NCI-H2107 treated with DMSO at 0.1 percent for 48 hours (cell line): ENCODE measurements around the gene CYP46A1.
"Not testable (repeated sequence)": the region's sequence is repeated elsewhere in the genome, so short reads cannot be mapped to it uniquely, and the experiment has no call there.

Experiments used
- DNase-seq: peaks from one replicate; lab custom pipeline; 2025; ENCODE audit not compliant: unreplicated experiment; lab: John Stamatoyannopoulos, UW

CYP46A1 gene

DNA sequence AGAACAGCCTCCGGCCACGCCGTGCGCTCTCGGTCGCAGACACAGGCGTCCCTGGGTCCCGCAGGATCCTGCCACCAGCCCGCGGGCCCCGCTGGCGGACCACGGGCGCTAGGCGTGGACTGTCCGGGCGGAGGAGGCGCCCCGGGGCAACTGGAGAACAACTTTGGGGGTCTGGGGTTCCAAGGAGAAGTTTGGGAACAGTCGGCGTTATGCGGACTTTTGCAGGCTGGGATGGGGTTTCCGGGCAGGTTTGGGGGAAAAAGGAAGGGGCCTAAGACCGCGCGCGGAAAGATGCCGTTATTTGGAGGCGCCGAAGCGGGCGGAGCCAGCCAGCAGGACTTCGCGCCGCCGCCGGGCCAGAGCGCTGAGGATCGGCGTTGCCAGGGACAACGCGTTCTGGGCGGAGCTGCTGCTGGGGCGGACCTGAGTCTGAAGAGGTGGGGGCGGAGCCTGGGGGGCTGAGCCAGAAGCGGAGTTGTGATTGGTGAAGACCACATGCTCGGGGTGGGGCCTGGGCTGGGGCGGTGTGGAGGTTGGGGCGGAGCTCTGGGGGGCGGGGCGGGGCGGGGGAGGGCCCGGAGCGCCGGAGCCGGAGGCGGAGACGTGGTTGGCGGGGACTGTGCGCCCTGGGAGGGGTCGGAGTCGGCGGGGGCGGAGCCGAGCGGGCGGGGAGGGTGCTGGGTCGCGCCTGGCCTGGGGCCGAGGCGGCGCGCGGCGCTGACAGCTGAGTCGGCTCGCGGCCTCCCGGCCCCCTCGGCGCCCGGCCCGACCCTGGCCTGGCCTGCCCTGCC is at the start of gene CYP46A1:
Gene CYP46A1 (plus strand): TSS at position 680 of the 791 bp plus-strand sequence. CDS start 120 bp downstream, outside the sequence.
- peak; percentile 98 for DNase-seq

DNA sequence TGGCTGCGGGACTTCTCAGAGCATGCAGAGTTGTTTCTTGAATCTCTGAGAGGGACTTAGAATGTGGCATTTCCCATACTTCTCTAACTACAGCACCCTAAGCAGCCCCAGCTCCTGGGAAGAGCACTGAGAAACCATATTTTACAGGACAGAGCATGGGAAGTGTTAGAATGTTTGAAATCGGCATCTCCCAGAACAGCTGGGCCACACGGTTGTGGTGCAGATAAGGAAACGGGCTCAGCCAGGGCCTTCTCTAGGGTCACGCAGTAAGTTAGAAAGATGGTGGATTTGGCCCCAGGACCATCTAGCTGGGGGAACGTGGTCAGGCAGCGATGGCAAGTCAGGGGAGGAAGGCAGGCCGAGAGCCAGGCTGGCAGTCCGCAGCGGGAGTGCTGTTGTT is 49.7 kb upstream of the CYP46A1 start:
- no peak for DNase-seq

DNA sequence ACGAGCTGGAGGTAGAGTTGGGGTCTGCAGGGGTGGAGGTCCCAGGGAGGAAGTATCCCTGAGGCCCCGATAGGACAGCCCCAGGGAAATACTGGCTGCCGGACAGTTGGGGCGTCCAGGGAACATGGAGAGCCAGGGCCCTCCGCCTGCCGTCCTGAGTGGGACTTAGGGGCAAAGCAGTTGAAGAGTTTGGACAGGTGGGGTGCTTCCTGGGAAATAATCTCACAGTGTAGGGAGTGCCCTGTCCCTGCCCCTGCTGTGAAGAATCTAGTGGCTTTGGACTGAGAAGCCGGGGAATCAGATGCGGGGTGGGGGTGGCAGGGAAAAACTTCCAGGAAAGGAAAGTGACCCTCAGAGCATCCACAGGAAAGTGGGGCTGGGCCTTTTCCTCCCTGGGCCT is 49.0 kb upstream of the CYP46A1 start:
- DNase-seq: no peak

DNA sequence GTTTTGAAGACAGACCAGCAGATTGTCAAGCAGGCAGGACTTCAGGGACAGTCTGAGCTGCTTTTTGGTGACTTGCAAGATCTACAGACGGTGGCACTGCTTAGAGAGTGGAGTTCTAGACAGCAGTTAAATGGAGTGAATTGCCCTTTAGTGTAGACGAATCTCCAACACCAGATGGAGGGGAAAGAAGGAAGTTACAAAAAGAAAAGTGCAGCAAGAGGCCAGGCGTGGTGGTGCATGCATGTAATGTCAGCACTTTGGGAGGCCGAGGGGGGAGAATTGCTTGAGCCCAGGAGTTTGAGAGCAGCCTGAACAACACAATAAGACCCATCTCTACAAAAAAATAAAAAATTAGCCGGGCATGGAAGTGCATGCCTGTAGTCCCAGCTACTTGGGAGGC is 47.6 kb upstream of the CYP46A1 start:
- DNase-seq: no peak

DNA sequence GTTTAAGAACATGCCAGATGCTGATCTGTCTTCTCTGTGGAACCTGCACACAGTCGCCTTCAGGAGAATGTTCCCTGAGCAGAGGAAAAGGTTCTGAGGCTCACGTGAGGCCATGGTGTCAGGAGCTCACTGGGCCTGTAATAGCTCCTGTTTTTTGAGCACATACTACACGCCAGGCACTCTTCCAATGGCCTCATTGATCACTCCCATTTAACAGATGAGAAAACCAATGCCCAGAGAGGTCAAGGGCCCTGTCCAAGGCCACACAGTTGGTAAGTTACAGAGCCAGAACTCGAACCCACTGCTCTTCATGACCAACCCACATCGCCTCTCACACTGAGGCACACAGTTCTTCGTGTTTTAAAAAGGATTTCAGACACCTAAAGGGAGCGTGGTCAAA is 46.5 kb upstream of the CYP46A1 start:
- no peak for DNase-seq

DNA sequence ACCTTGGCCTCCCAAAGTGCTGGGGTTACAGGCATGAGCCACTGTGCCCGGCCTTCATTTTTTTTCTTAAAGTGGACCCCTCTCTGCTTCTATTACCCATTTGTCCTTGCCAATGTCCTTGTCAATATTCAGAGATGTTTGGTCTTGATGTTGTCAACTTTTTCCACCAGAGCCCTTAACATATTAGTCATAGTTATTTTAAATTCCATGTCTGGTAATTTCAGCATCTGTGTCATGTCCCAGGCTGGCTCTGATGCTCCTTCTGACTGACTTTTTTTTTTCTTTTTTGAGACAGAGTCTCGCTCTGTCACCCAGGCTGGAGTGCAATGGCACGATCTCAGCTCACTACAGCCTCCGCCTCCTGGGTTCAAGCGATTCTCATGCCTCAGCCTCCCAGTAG is 41.3 kb upstream of the CYP46A1 start:
- DNase-seq: not testable (repeated sequence)

DNA sequence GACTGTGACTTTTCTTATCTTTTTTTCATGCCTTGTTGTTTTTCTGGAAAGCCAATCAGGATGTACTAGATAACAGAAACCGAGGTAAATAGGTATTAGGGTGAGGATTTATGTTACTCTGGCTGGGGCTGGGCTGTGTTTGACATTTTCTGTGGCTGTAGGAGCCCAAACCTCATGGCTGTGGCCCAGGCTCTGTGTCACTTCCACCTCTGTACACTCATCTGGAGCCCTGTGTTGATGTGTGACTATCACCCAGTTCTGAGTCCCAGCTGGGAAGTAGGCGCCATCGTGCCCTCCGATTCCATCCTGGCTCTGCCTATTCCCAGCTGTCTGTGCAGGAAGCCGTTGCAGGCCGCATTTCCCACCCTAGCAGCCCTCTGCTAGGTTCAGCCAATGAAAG is 40.8 kb upstream of the CYP46A1 start:
- no peak for DNase-seq

GRCh38 chr14:99644035-99644587 is 40.0 kb upstream of the CYP46A1 start:
- DNase-seq: no peak

DNA sequence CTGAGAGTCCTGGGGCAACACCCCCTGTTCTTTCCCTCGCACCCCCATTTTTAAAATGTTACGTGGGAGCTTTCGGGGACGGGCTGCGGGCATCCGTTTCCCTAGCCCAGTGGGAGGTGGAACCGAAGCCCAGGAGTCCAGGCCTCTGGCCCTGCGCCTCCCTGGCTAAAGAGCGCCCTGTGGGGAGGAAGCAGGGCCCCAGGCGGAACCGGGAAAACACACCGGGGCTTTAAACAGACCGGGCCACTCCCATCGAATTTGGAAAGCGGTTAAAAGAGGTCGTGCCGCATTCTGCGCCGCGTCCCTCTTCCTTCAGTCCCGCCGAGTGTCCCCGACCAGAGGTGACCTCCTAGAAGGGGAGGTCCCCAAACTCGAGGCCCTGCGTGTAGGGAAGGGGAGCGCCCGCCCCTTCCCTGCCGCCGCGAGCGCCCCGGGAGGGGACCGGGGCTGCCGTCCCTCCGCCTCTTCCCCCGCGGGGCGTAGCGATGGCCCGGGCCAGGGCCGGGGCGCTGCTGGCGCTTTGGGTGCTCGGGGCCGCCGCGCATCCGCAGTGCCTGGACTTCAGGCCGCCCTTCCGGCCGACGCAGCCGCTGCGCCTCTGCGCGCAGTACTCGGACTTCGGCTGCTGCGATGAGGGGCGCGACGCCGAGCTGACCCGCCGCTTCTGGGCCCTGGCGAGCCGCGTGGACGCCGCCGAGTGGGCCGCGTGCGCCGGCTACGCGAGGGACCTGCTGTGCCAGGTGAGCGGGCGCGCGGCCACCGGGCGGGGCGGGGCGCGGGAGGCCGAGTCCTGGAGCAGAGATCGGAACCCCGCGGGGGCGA is 39.2 kb upstream of the CYP46A1 start, which contains the start of gene HHIPL1:
Gene HHIPL1 (plus strand): TSS at position 407 of the 822 bp plus-strand sequence. CDS start 79 bp downstream, at position 486.
- no peak for DNase-seq

DNA sequence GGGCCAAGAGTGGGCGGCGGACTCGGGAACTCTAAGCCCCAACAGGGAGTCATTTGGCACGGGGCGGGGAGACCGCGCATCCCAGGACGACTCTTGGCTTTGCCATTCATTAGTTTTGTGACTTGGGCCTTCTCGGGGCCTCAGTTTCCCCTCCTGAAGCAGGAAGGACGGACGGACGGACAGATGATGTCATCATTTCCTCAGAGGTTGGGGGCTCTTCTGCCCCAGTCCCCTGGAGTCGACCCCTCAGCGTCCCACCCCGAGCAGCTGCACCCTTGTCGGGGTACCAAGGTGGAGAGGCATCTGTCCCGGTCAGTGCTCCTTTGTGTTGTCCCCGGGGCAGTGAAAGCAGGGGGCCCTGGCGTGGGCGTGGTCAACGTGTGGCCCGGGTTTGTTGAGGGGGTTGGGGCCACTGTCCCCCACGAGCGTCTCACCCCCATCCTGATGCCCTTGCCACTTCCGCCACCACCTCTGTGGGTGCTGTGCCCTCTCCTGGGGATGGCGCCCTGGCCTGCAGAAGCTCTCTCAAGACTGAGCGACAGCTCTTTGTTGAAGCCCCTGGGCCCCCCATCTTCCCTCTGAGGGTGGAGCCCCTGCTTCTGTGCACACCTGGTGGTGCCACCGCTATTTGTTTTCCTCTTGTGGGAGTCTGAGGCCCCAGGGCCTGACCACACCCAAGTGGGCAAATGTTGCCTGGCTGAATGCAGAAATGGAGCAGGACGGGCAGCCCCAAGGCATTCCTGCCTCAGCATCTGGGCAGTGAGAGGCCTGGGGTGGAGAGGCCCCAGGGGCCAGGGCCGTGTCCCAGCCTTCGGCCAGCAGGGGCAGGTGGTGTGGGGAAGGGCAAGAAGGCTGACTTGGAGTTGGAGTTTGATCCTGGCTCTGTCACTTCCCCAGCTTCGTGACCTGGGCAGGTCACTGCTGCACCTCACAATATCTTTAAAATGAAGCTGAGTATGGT is 38.3 kb upstream of the CYP46A1 start:
- DNase-seq: no peak

GRCh38 chr14:99647411-99647810 is 36.7 kb upstream of the CYP46A1 start:
- DNase-seq: no peak

DNA sequence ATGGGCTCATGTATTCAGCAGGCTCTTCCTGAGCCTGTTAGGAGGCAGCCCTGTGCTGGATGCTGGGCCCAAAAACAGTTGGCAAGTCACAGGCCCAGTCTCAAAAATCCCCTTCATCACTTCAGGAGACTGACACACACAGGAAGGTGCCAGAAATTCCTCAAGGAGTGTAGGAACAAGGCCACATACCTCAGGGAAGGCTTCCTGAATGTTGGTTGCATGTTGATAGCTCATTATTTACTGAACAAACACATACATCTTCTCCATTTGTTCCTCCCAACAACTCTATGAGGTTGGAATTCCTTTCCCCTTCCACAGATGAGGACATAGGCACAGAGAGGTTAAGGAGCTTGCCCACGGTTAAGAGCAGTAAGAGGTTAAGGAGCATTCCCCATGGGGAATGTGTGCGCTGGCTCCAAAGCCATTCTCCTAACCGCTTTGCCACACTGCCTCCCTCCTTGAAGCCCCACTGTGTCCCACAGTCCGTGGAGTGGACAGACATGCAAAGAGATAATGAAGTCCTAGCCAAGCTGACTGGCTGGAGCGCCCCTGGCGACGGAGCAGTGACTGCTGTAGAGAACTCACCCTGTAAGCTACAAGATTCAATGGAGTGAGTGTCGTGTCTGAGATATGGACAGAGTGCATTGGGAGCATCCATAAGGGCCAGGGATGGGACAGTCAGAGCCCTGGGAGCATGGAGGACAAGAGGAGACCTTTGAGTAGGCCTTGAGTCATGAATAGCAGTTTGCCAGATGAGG is 35.9 kb upstream of the CYP46A1 start:
- DNase-seq: no peak

DNA sequence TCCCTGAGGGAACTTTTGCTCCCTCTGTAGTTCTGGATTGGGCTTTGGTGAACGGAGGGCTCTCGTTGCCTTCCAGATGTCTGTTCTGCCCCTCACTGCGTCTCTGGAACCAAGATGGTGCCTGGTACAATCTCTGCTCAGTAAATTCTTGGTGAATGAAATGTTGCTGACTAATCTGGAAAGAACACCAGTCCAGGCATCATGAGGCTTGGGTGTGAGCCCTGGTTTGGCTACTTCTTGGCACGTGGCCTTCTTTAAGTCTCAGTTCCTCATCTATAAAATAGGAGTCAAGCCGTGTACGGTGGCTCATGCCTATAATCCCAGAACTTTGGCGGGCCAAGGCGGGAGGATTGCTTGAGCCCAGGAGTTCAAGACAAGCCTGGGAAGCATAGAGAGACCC is 34.9 kb upstream of the CYP46A1 start:
- no peak for DNase-seq

DNA sequence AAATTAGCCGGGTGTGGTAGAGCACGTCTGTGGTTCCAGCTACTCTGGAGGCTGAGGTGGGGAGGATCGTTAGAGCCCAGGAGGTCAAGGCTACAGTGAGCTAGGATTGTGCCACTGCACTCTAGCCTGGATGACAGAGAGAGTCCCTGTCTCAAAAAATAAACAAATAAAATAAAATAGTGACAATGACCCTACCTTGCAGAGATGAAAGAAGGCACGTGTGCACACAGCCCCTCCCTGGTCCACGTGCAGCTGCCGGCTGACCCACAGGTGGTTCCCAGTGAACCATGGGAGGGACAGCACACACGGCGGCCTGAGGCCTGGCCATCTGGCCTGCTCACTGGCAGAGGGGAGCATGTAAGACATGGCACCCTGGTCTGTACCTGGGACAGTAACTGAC is 34.5 kb upstream of the CYP46A1 start:
- no peak for DNase-seq

DNA sequence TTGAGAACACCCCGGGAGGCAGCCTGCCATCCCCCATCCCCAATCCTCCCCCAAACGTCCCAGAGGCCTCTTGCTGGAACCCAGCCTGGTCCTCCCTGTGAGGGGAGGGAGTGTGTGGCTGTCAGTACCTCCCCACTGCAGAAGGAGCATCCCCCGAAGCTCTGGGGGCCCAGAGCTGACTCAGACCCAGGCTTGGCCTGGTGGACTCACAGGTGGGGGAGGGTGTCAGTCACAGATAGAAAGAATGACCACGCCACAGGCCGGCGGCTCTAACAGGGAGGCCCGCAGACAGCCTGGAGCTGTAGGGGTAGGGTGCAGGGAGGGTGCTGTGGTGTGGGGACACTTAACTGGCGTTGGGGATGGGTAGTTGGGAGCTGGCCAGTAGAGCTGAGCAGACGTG is 33.9 kb upstream of the CYP46A1 start:
- no peak for DNase-seq

DNA sequence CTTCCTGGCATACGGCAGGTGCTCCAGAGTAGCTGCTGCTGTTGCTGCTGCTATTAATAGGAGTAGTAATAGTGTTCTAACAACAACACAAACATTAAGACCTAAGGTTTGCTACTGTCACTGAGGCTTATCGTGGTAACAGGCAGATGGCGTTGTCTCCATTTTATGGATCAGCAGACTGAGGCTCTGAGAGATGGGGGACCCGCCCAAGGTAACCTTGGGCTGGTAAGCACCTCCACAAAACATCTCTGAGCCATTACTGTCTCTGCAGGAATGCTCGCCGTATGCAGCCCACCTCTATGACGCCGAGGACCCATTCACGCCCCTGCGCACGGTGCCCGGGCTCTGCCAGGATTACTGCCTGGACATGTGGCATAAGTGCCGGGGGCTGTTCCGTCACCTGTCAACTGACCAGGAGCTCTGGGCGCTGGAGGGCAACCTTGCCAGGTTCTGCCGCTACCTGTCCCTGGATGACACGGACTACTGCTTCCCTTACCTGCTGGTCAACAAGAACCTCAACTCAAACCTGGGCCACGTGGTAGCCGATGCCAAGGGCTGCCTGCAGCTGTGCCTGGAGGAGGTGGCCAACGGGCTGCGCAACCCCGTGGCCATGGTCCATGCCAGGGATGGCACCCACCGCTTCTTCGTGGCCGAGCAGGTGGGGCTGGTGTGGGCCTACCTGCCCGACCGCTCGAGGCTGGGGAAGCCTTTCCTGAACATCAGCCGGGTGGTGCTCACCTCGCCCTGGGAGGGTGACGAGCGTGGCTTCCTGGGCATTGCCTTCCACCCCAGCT is 31.9 kb upstream of the CYP46A1 start:
- DNase-seq: no peak

GRCh38 chr14:99654235-99654985 is 29.7 kb upstream of the CYP46A1 start:
- DNase-seq: no peak

DNA sequence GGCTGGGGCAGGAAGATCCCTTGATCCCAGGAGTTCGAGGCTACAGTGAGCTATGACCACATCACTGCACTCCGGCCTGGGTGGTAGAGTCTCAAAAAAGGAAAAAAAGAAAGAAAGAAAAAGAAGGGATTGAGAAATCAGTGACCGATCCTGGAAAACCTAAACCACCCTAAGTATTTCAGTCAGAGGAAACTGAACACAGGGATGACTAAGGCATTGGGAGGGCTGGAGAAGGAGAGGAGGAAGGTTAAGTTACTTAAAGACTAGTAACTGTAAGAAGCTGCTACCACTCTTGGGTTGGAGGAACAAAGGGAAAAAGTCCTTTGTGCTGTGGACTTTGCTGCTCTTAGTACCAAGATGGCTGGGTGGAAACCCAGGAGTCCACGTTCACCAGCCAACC is 28.6 kb upstream of the CYP46A1 start:
- DNase-seq: no peak
